H1 (cell line): ENCODE data around the gene DACT3. TPM values are rescaled to one million over a fixed set of nuclear protein-coding genes. Genes with fewer than 3 reads are reported as not detected.

ENCODE experiments used
- ATF3 ChIP-seq: IDR thresholded peaks from 2 replicates; pipeline ENCODE4 v1.6.1; 2011; ENCODE audit warnings: low read depth, mild to moderate bottlenecking, low read length; ENCODE audit not compliant: insufficient read depth
- CBX5 ChIP-seq: fragments of 300-800, 300-1000 bp; sonication (generic); IDR thresholded peaks from 2 replicates; pipeline ENCODE4 v1.7.1; 2016; ENCODE audit warnings: antibody characterized with exemption, low read length, low read depth
- CREB1 ChIP-seq: IDR thresholded peaks from 2 replicates; pipeline ENCODE4 v1.6.1; 2012; ENCODE audit warnings: inconsistent platforms
- CTCF ChIP-seq, 3 experiments: IDR thresholded peaks; 1 replicate in 2 of 3; 2 replicates in 1 of 3; pipeline versions ENCODE4 v1.5.1 to v1.6.1; 2011; ENCODE audit warnings: low read length in 3 of 3, mild to moderate bottlenecking in 3 of 3, inconsistent platforms in 2 of 3, low read depth in 1 of 3, moderate library complexity in 1 of 3; ENCODE audit not compliant: insufficient read depth in 1 of 3; ENCODE audit errors: control extremely low read depth in 1 of 3
- E2F6 ChIP-seq: IDR thresholded peaks from 2 replicates; pipeline ENCODE4 v1.6.1; 2012; ENCODE audit warnings: inconsistent platforms
- EP300 ChIP-seq, 2 experiments: IDR thresholded peaks; 1 replicate in 1 of 2; 2 replicates in 1 of 2; pipeline ENCODE4 v1.6.1; 2011 to 2012; ENCODE audit warnings: low read depth in 2 of 2, low read length in 2 of 2, mild to moderate bottlenecking in 2 of 2, borderline replicate concordance in 1 of 2, inconsistent platforms in 1 of 2, moderate library complexity in 1 of 2
- KDM5A ChIP-seq: fragments of 200-600 bp; IDR thresholded peaks from 2 replicates; pipeline ENCODE4 v1.7.1; 2012; ENCODE audit warnings: mild to moderate bottlenecking, low read length, inconsistent platforms, mixed read lengths
- MAFK ChIP-seq: IDR thresholded peaks from 2 replicates; pipeline ENCODE4 v1.6.1; 2012; ENCODE audit warnings: low read depth, mild to moderate bottlenecking, improper control_type of control experiment, low read length
- MAX ChIP-seq: IDR thresholded peaks from 2 replicates; pipeline ENCODE4 v1.6.1; 2012; ENCODE audit warnings: inconsistent platforms
- NANOG ChIP-seq: IDR thresholded peaks from 2 replicates; pipeline ENCODE4 v1.6.1; 2011; ENCODE audit warnings: low read length, low read depth, mild to moderate bottlenecking, inconsistent platforms; ENCODE audit not compliant: insufficient read depth, poor library complexity, severe bottlenecking
- POLR2AphosphoS5 ChIP-seq: IDR thresholded peaks from 2 replicates; pipeline ENCODE4 v1.6.1; 2011; ENCODE audit warnings: low read depth, low read length
- POU5F1 ChIP-seq: IDR thresholded peaks from 2 replicates; pipeline ENCODE4 v1.6.1; 2011; ENCODE audit warnings: low read depth, mild to moderate bottlenecking, low read length, moderate library complexity
- RAD21 ChIP-seq, 2 experiments: IDR thresholded peaks in 1 of 2; conservative IDR thresholded peaks in 1 of 2; 2 replicates each; pipeline ENCODE4 v1.6.1; 2011; ENCODE audit warnings: low read depth in 2 of 2, low read length in 2 of 2, improper control_type of control experiment in 1 of 2, inconsistent platforms in 1 of 2, mild to moderate bottlenecking in 1 of 2, moderate library complexity in 1 of 2
- RNF2 ChIP-seq: fragments of 200-900, 300-1000 bp; sonication (generic); IDR thresholded peaks from 2 replicates; pipeline ENCODE4 v1.7.1; 2016; ENCODE audit warnings: borderline replicate concordance, low read depth, mild to moderate bottlenecking, antibody characterized with exemption, low read length; ENCODE audit not compliant: poor library complexity, severe bottlenecking; ENCODE audit errors: missing control alignments
- SIRT6 ChIP-seq: IDR thresholded peaks from one replicate; pipeline ENCODE4 v1.7.1; 2012; ENCODE audit warnings: low read length, inconsistent platforms
- SP1 ChIP-seq: IDR thresholded peaks from 2 replicates; pipeline ENCODE4 v1.6.1; 2011; ENCODE audit warnings: low read depth, low read length
- SP2 ChIP-seq: IDR thresholded peaks from 2 replicates; pipeline ENCODE4 v1.6.1; 2012; ENCODE audit warnings: mild to moderate bottlenecking, low read length, inconsistent platforms
- TEAD4 ChIP-seq: IDR thresholded peaks from 2 replicates; pipeline ENCODE4 v1.6.1; 2012; ENCODE audit warnings: low read depth, low read length, inconsistent platforms, mixed read lengths
- YY1 ChIP-seq: IDR thresholded peaks from 2 replicates; pipeline ENCODE4 v1.6.1; 2011; ENCODE audit warnings: low read depth, mild to moderate bottlenecking, low read length
- polyA plus RNA-seq, 7 experiments: library from polyadenylated mRNA; depleted of rRNA in 3 of 7; stranded (reverse) in 5 of 7; unstranded in 2 of 7; fragments of >200 nt in 5 of 7; fragments of 200-250 nt in 2 of 7; gene quantifications; 1 replicate in 5 of 7; 2 replicates in 1 of 7; 4 replicates in 1 of 7; pipeline versions ENCODE4 v1.2.1 to v1.2.3, GENCODE V29; 2011 to 2013; ENCODE audit warnings: missing spikeins in 2 of 7, mixed read lengths in 2 of 7
- total RNA-seq: library from RNA; stranded (reverse); fragmentation: NEBNext Ultra II Directional; extraction: Animal tissue kit (Norgen Biotek cat#: 25700); gene quantifications from 2 replicates; pipeline ENCODE4 v1.2.1, GENCODE V29; 2021

DACT3 gene
- total and polyA plus RNA-seq, 2 of the 8 experiments (the other 6 are each of a cell fraction or from before 2014, with no cell fraction given): 1.8 to 2.0 TPM

GRCh38 chr19:46661735-46662592, 982 bp upstream of the DACT3 start (continued):
- TF ChIP-seq CTCF (IDR thresholded peaks at IDR 0.05; ENCODE audit: control extremely low read depth in 1 of 3, insufficient read depth in 1 of 3, low read depth in 1 of 3, low read length in 3 of 3): peak; percentile 89 to 97 (median 92)
- TF ChIP-seq RAD21 (IDR thresholded peaks at IDR 0.05 in 1 of 2, conservative IDR thresholded peaks at IDR 0.05 in 1 of 2; ENCODE audit: low read depth in 2 of 2, low read length in 2 of 2): peak; percentile 98 to 99
- TF ChIP-seq POLR2AphosphoS5: no peak
- no peak for TF ChIP-seq EP300 (IDR thresholded peaks at IDR 0.05; ENCODE audit: borderline replicate concordance in 1 of 2, low read depth in 2 of 2, low read length in 2 of 2)
- TF ChIP-seq NANOG: no peak
- TF ChIP-seq SIRT6: no peak
- no peak for TF ChIP-seq SP2
- TF ChIP-seq RNF2: no peak
- TF ChIP-seq E2F6: no peak
- TF ChIP-seq ATF3: no peak
- TF ChIP-seq YY1: no peak
- TF ChIP-seq POU5F1: no peak
- TF ChIP-seq MAFK: no peak
- TF ChIP-seq CBX5: no peak
- TF ChIP-seq SP1: no peak
- TF ChIP-seq KDM5A: no peak
- peak; percentile 47; the same call in 1 of the 2 replicates for TF ChIP-seq CREB1
- no peak for TF ChIP-seq MAX
- no peak for TF ChIP-seq TEAD4
